Activated B cell treated with CpG ODN at 0.5 μM for 24 hours (primary cell): ENCODE data around the gene ACTRT3. TPM values are rescaled to one million over a fixed set of nuclear protein-coding genes. Genes with fewer than 3 reads are reported as not detected.

Source experiments
- ATAC-seq: fragments of 200-7000 bp; cut with Tn5 transposase; one replicate; pipeline ENCODE4 v1.10.0; 2021; ENCODE audit warnings: low read depth, mild to moderate bottlenecking, moderate library complexity
- CTCF ChIA-PET: fragments of 350-600 bp; sonication (Branson Sonifier 250); formaldehyde crosslinking; loops from one replicate; lab custom pipeline; 2021; ENCODE audit warnings: antibody characterized with exemption; lab: Charles Lee
- POLR2A ChIA-PET: fragments of 350-600 bp; sonication (Branson Sonifier 250); formaldehyde crosslinking; loops from one replicate; lab custom pipeline; 2021; ENCODE audit warnings: antibody characterized with exemption; lab: Charles Lee
- DNase-seq: peaks from one replicate; pipeline ENCODE4 v3.0.0; 2022
- H3K27ac Mint-ChIP-seq: one replicate; pipeline ENCODE4 v1.8.0; 2020; ENCODE audit warnings: mixed read lengths
- H3K27me3 Mint-ChIP-seq: one replicate; pipeline ENCODE4 v1.8.0; 2021; ENCODE audit warnings: mixed read lengths
- H3K36me3 Mint-ChIP-seq: one replicate; pipeline ENCODE4 v1.8.0; 2021; ENCODE audit warnings: low read depth, mixed read lengths
- H3K4me1 Mint-ChIP-seq: one replicate; pipeline ENCODE4 v1.8.0; 2021; ENCODE audit warnings: mixed read lengths
- H3K4me3 Mint-ChIP-seq: one replicate; pipeline ENCODE4 v1.8.0; 2020; ENCODE audit warnings: mild to moderate bottlenecking, mixed read lengths
- H3K9me3 Mint-ChIP-seq: one replicate; pipeline ENCODE4 v1.8.0; 2020; ENCODE audit warnings: mixed read lengths
- CTCF ChIP-seq: fragments of 200-600 bp; IDR thresholded peaks from one replicate; pipeline ENCODE4 v1.8.0; 2022; ENCODE audit warnings: antibody characterized with exemption, mild to moderate bottlenecking
- intact Hi-C: fragments of 100-400 bp; cut with micrococcal nuclease; formaldehyde crosslinking; loops from one replicate; pipeline ENCODE4 v1.15.1; 2024
- total RNA-seq: library from RNA; stranded (reverse); gene quantifications from 2 replicates; pipeline ENCODE4 v1.2.3, GENCODE V29; 2022

Gene ACTRT3
- total RNA-seq, 1 donor from 2014 or later: 0.49 TPM

- H3K4me1 Mint-ChIP-seq: peaks cover 3% of the 10 kb centered on the region
- intact Hi-C loops: no loop called here
- no peak overlapping the region for H3K4me3 Mint-ChIP-seq
- ATAC-seq (no peak), DNase-seq (no peak)
- no peak for TF ChIP-seq CTCF
- H3K27ac Mint-ChIP-seq: no peak overlapping the region
- ChIA-PET POLR2A (interaction anchor here (0.6 kb wide), 1 partner anchor 122 kb away, joined by 3 read pairs; no protein-coding TSS in a partner anchor), CTCF (no interaction called here)
- peaks cover 58% of the 10 kb centered on the region for H3K36me3 Mint-ChIP-seq
- no peaks in the 10 kb centered on the region for H3K9me3 Mint-ChIP-seq
- H3K27me3 Mint-ChIP-seq: no peaks in the 10 kb centered on the region
Measured at GRCh38 chr3:169787120-169787519, 17.8 kb upstream of the ACTRT3 start.

- no peak for TF ChIP-seq CTCF
- ATAC-seq (no peak), DNase-seq (no peak)
- Mint-ChIP-seq H3K27ac (peak overlapping the region; percentile 2), H3K9me3 (no peaks in the 10 kb centered on the region), H3K4me1 (peaks cover 24% of the 10 kb centered on the region), H3K4me3 (no peak overlapping the region), H3K27me3 (no peaks in the 10 kb centered on the region), H3K36me3 (peaks cover 84% of the 10 kb centered on the region)
- POLR2A ChIA-PET: no interaction called here
- CTCF ChIA-PET: no interaction called here
- intact Hi-C loops: no loop called here
Measured at GRCh38 chr3:169781209-169781855, 12.0 kb upstream of the ACTRT3 start.

- ATAC-seq: no peak
- DNase-seq: no peak
- no peak for TF ChIP-seq CTCF
- intact Hi-C loops: no loop called here
- H3K4me3 Mint-ChIP-seq: no peak overlapping the region
- H3K27ac Mint-ChIP-seq: no peak overlapping the region
- H3K9me3 Mint-ChIP-seq: no peaks in the 10 kb centered on the region
- H3K36me3 Mint-ChIP-seq: peaks cover 84% of the 10 kb centered on the region
- POLR2A ChIA-PET: no interaction called here
- H3K4me1 Mint-ChIP-seq: peaks cover 29% of the 10 kb centered on the region
- CTCF ChIA-PET: no interaction called here
- H3K27me3 Mint-ChIP-seq: no peaks in the 10 kb centered on the region
Measured at GRCh38 chr3:169780742-169781141, 11.4 kb upstream of the ACTRT3 start.

GRCh38 chr3:169777822-169778221 lies 8.5 kb upstream of the ACTRT3 start:
- Mint-ChIP-seq H3K27me3 (no peaks in the 10 kb centered on the region), H3K36me3 (peaks cover 87% of the 10 kb centered on the region), H3K4me3 (no peak overlapping the region), H3K27ac (no peak overlapping the region), H3K4me1 (peaks cover 54% of the 10 kb centered on the region), H3K9me3 (no peaks in the 10 kb centered on the region)
- ATAC-seq (no peak), DNase-seq (no peak)
- ChIA-PET CTCF (no interaction called here), POLR2A (no interaction called here)
- intact Hi-C loops: loop anchor here (2.0 kb wide), 1 partner anchor 13 kb away; no protein-coding TSS in a partner anchor
- no peak for TF ChIP-seq CTCF

GRCh38 chr3:169774186-169774585 lies 4.8 kb upstream of the ACTRT3 start:
- DNase-seq (no peak), ATAC-seq (no peak)
- intact Hi-C loops: no loop called here
- Mint-ChIP-seq H3K27me3 (no peaks in the 10 kb centered on the region), H3K4me3 (peak overlapping the region; percentile 99), H3K9me3 (no peaks in the 10 kb centered on the region), H3K4me1 (peaks cover 54% of the 10 kb centered on the region), H3K36me3 (peaks cover 67% of the 10 kb centered on the region), H3K27ac (peak overlapping the region; percentile 99)
- ChIA-PET CTCF (interaction anchor here (3.1 kb wide), 1 partner anchor 11 kb away, joined by 17 read pairs; no protein-coding TSS in a partner anchor), POLR2A (interaction anchor here (0.9 to 3.7 kb wide), 9 partner anchors 11 to 583 kb away, joined by 3 to 86 read pairs (median 18); partner anchors contain the start of genes LRRC34, LRRIQ4, PHC3 and SEC62)
- TF ChIP-seq CTCF: no peak
